B cell (primary cell): ENCODE data around the gene NEUROG1. TPM values are rescaled to one million over a fixed set of nuclear protein-coding genes. Genes with fewer than 3 reads are reported as not detected.

Experiments
- ATAC-seq: fragments of 200-7000 bp; cut with Tn5 transposase; one replicate; pipeline ENCODE4 v1.10.0; 2021; ENCODE audit warnings: low read depth, mild to moderate bottlenecking, moderate number of reproducible peaks, moderate library complexity
- CTCF ChIA-PET: fragments of 350-600 bp; sonication (Branson Sonifier 250); formaldehyde crosslinking; loops from one replicate; lab custom pipeline; 2021; ENCODE audit warnings: antibody characterized with exemption, inconsistent platforms; lab: Charles Lee
- POLR2A ChIA-PET: fragments of 350-600 bp; sonication (Branson Sonifier 250); formaldehyde crosslinking; loops from one replicate; lab custom pipeline; 2021; ENCODE audit warnings: antibody characterized with exemption; lab: Charles Lee
- DNase-seq: peaks from one replicate; pipeline ENCODE4 v3.0.0; 2013
- H2AFZ ChIP-seq: 2 replicates; pipeline ENCODE4 v1.6.1; 2012; ENCODE audit warnings: mild to moderate bottlenecking, low read depth, low read length; ENCODE audit not compliant: insufficient read depth, poor library complexity, severe bottlenecking
- H3K27ac ChIP-seq, 2 donors: 1 replicate in 1 of 2; 2 replicates in 1 of 2; pipeline ENCODE4 v1.5.1; 2012 to 2013; ENCODE audit warnings: low read length in 2 of 2, mild to moderate bottlenecking in 2 of 2, moderate library complexity in 1 of 2
- H3K27me3 ChIP-seq, 4 experiments: fragments of 200-600 bp in 1 of 4; sonication (generic) in 1 of 4; replicated peaks in 1 of 4; 1 replicate in 2 of 4; 2 replicates in 2 of 4; pipeline versions ENCODE4 v1.6.1 to v1.7.0; 2013 to 2016; ENCODE audit warnings: low read length in 3 of 4, mild to moderate bottlenecking in 2 of 4, mixed read lengths in 1 of 4, moderate library complexity in 1 of 4; ENCODE audit not compliant: insufficient read depth in 4 of 4, control insufficient read depth in 3 of 4; ENCODE audit errors: control extremely low read depth in 1 of 4
- H3K36me3 ChIP-seq, 2 experiments: replicated peaks in 1 of 2; 1 replicate in 1 of 2; 2 replicates in 1 of 2; pipeline versions ENCODE4 v1.6.1 to v1.7.1; 2013; ENCODE audit warnings: low read length in 1 of 2; ENCODE audit not compliant: insufficient read depth in 2 of 2, control insufficient read depth in 1 of 2; ENCODE audit errors: control extremely low read depth in 1 of 2, extremely low read depth in 1 of 2
- H3K4me1 ChIP-seq, 2 donors: fragments of 200-600 bp in 1 of 2; sonication (generic) in 1 of 2; 1 replicate in 1 of 2; 2 replicates in 1 of 2; pipeline versions ENCODE4 v1.5.1 to v1.6.1; 2013 to 2017; ENCODE audit warnings: low read length in 2 of 2; ENCODE audit not compliant: control insufficient read depth in 2 of 2, insufficient read depth in 2 of 2
- H3K4me2 ChIP-seq: replicated peaks from 2 replicates; pipeline ENCODE3; 2012; ENCODE audit warnings: mild to moderate bottlenecking, low read depth, low read length; ENCODE audit not compliant: poor library complexity, severe bottlenecking
- H3K4me3 ChIP-seq, 5 experiments: fragments of 200-600 bp in 1 of 5; sonication (generic) in 1 of 5; 1 replicate in 3 of 5; 2 replicates in 2 of 5; pipeline versions ENCODE4 v1.5.1 to v1.7.0; 2011 to 2016; ENCODE audit warnings: low read length in 4 of 5, mild to moderate bottlenecking in 4 of 5, low read depth in 2 of 5, control low read depth in 1 of 5, moderate library complexity in 1 of 5; ENCODE audit not compliant: insufficient read depth in 1 of 5; ENCODE audit errors: control extremely low read depth in 1 of 5, extremely low read depth in 1 of 5
- H3K79me2 ChIP-seq: fragments of 200-600 bp; sonication (generic); one replicate; pipeline ENCODE4 v1.6.0; 2016; ENCODE audit warnings: low read length; ENCODE audit not compliant: control insufficient read depth, insufficient read depth
- H3K9ac ChIP-seq: fragments of 200-600 bp; sonication (generic); 2 replicates; pipeline ENCODE4 v1.6.1; 2017; ENCODE audit warnings: mild to moderate bottlenecking, low read length, moderate library complexity
- H3K9me3 ChIP-seq, 3 donors: one replicate each; pipeline versions ENCODE4 v1.6.1 to v1.7.1; 2013; ENCODE audit warnings: low read length in 2 of 3; ENCODE audit not compliant: control insufficient read depth in 2 of 3, insufficient read depth in 1 of 3; ENCODE audit errors: control extremely low read depth in 1 of 3
- H4K20me1 ChIP-seq: 2 replicates; pipeline ENCODE4 v1.6.0; 2012; ENCODE audit warnings: mild to moderate bottlenecking, low read length; ENCODE audit not compliant: insufficient read depth, control insufficient read depth, poor library complexity, severe bottlenecking
- H3K27ac Mint-ChIP-seq: one replicate; pipeline ENCODE4 v1.8.0; 2021; ENCODE audit warnings: mixed read lengths
- H3K27me3 Mint-ChIP-seq: one replicate; pipeline ENCODE4 v1.8.0; 2021; ENCODE audit warnings: mixed read lengths
- H3K4me1 Mint-ChIP-seq: one replicate; pipeline ENCODE4 v1.8.0; 2021; ENCODE audit warnings: mixed read lengths
- H3K4me3 Mint-ChIP-seq: one replicate; pipeline ENCODE4 v1.8.0; 2021; ENCODE audit warnings: mixed read lengths
- H3K9me3 Mint-ChIP-seq: one replicate; pipeline ENCODE4 v1.8.0; 2022; ENCODE audit warnings: mixed read lengths; ENCODE audit not compliant: insufficient read depth
- CTCF ChIP-seq: fragments of 200-600 bp; IDR thresholded peaks from one replicate; pipeline ENCODE4 v1.8.0; 2022; ENCODE audit warnings: antibody characterized with exemption, mild to moderate bottlenecking
- EZH2 ChIP-seq: IDR thresholded peaks from 2 replicates; pipeline ENCODE4 v1.6.1; 2012; ENCODE audit warnings: borderline replicate concordance, low read depth, mild to moderate bottlenecking, moderate library complexity, low read length; ENCODE audit not compliant: insufficient read depth, poor library complexity, severe bottlenecking
- WGBS: methylation state at CpG from one replicate; pipeline ENCODE4 v1.1.5; 2013; ENCODE audit warnings: missing lambda C conversion rate; ENCODE audit not compliant: insufficient coverage; 5-methylcytosine and 5-hydroxymethylcytosine counted together
- intact Hi-C: fragments of 100-400 bp; cut with micrococcal nuclease; formaldehyde crosslinking; loops from one replicate; pipeline ENCODE4 v1.10.0; 2022
- polyA plus RNA-seq: library from polyadenylated mRNA; depleted of rRNA; stranded (reverse); fragments of >200 nt; gene quantifications from 2 replicates; pipeline ENCODE4 v1.2.3, GENCODE V29; 2012
- total RNA-seq, 2 donors: library from RNA; stranded (reverse); fragments of 120-200 nt in 1 of 2; gene quantifications; 1 replicate in 1 of 2; 2 replicates in 1 of 2; pipeline versions ENCODE4 v1.2.3 to v1.2.4, GENCODE V29; 2013 to 2022

Gene NEUROG1
- total and polyA plus RNA-seq, 2 donors (not counting 1 experiment from before 2014, with no cell fraction given) = not detected

- DNase-seq (no peak), ATAC-seq (no peak)
- Mint-ChIP-seq H3K27me3 (peaks cover 58% of the 10 kb centered on the region), H3K27ac (no peak overlapping the region), H3K9me3 (peaks cover 2% of the 10 kb centered on the region), H3K4me1 (peaks cover under 1% of the 10 kb centered on the region), H3K4me3 (no peak overlapping the region)
- Histone ChIP-seq H2AFZ (no peak overlapping the region), H4K20me1 (no peaks in the 10 kb centered on the region), H3K4me1 (no peaks in the 10 kb centered on the region), H3K4me3 (no peak overlapping the region), H3K9ac (no peak overlapping the region), H3K27ac (no peak overlapping the region), H3K9me3 (peaks cover 0 to 3% (median 0%) of the 10 kb centered on the region in 3 donors), H3K4me2 (no peak overlapping the region), H3K36me3 (no peaks in the 10 kb centered on the region), H3K79me2 (no peaks in the 10 kb centered on the region), H3K27me3 (peaks cover 0 to 27% (median 8%) of the 10 kb centered on the region in 4 experiments)
- 86% methylated on average over 2 of the region's 2 CpGs for WGBS
- ChIA-PET POLR2A (no interaction called here), CTCF (interaction anchor here (1.2 to 1.9 kb wide), 2 partner anchors 10 to 98 kb away, joined by 3 to 8 read pairs; no protein-coding TSS in a partner anchor)
- intact Hi-C loops = no loop called here
- TF ChIP-seq CTCF = no peak
- no peak for TF ChIP-seq EZH2
Measured at GRCh38 chr5:135555530-135555929, 19.8 kb upstream of the NEUROG1 start.

GRCh38 chr5:135553688-135554462 is 18.1 kb upstream of the NEUROG1 start:
- WGBS = 20% methylated on average over 2 of the region's 8 CpGs
- Histone ChIP-seq H3K4me3 (no peak overlapping the region), H3K27ac (no peak overlapping the region), H4K20me1 (no peaks in the 10 kb centered on the region), H3K9ac (no peak overlapping the region), H3K79me2 (no peaks in the 10 kb centered on the region), H3K4me2 (no peak overlapping the region), H3K4me1 (no peaks in the 10 kb centered on the region), H3K27me3 (peaks cover 0 to 22% (median 5%) of the 10 kb centered on the region in 4 experiments), H3K36me3 (no peaks in the 10 kb centered on the region), H2AFZ (no peak overlapping the region), H3K9me3 (peaks cover 0 to 3% (median 0%) of the 10 kb centered on the region in 3 donors)
- peaks cover 2% of the 10 kb centered on the region for H3K9me3 Mint-ChIP-seq
- ATAC-seq = no peak
- DNase-seq = no peak
- H3K27me3 Mint-ChIP-seq = peaks cover 56% of the 10 kb centered on the region
- CTCF ChIA-PET = interaction anchor here (0.7 to 1.9 kb wide), 3 partner anchors 12 to 96 kb away, joined by 4 to 10 read pairs (median 5); no protein-coding TSS in a partner anchor
- no peak overlapping the region for H3K4me3 Mint-ChIP-seq
- H3K4me1 Mint-ChIP-seq = no peaks in the 10 kb centered on the region
- POLR2A ChIA-PET = no interaction called here
- intact Hi-C loops = no loop called here
- TF ChIP-seq EZH2 (no peak), CTCF (no peak)
- no peak overlapping the region for H3K27ac Mint-ChIP-seq
